Liver (tissue), 9 donors: Measurements from ENCODE around the gene UVSSA. TPM values are rescaled to one million over a fixed set of nuclear protein-coding genes. Genes with fewer than 3 reads are reported as not detected.

ENCODE experiments used
- DNase-seq: peaks from one replicate; pipeline ENCODE4 v3.0.0-alpha.2; 2017; ENCODE audit warnings: low spot score
- H3K27ac ChIP-seq, 2 donors: one replicate each; pipeline ENCODE4 v1.7.0; 2013; ENCODE audit warnings: inconsistent platforms in 2 of 2, low read length in 2 of 2, control low read depth in 1 of 2, low read depth in 1 of 2, mild to moderate bottlenecking in 1 of 2
- H3K27me3 ChIP-seq, 4 donors: one replicate each; pipeline versions ENCODE4 v1.6.1 to v1.7.0; 2013; ENCODE audit warnings: low read length in 3 of 4, inconsistent platforms in 1 of 4, mild to moderate bottlenecking in 1 of 4, moderate library complexity in 1 of 4; ENCODE audit not compliant: control insufficient read depth in 4 of 4, insufficient read depth in 4 of 4
- H3K36me3 ChIP-seq, 4 donors: one replicate each; pipeline versions ENCODE4 v1.6.1 to v1.7.0; 2013; ENCODE audit warnings: low read length in 3 of 4, mild to moderate bottlenecking in 3 of 4, low read depth in 1 of 4, moderate library complexity in 1 of 4; ENCODE audit not compliant: control insufficient read depth in 4 of 4, insufficient read depth in 3 of 4
- H3K4me1 ChIP-seq, 4 donors: one replicate each; pipeline versions ENCODE4 v1.6.1 to v1.7.0; 2013; ENCODE audit warnings: low read length in 3 of 4, mild to moderate bottlenecking in 3 of 4, moderate library complexity in 1 of 4; ENCODE audit not compliant: control insufficient read depth in 4 of 4, insufficient read depth in 4 of 4
- H3K4me3 ChIP-seq, 3 donors: one replicate each; pipeline versions ENCODE4 v1.6.1 to v1.7.0; 2013; ENCODE audit warnings: low read length in 3 of 3, control low read depth in 1 of 3, low read depth in 1 of 3, mild to moderate bottlenecking in 1 of 3
- H3K9ac ChIP-seq, 2 donors: one replicate each; pipeline ENCODE4 v1.7.0; 2013; ENCODE audit warnings: low read length in 2 of 2, mild to moderate bottlenecking in 2 of 2, moderate library complexity in 2 of 2, control low read depth in 1 of 2, low read depth in 1 of 2
- H3K9me3 ChIP-seq, 4 donors: one replicate each; pipeline versions ENCODE4 v1.6.1 to v1.7.0; 2013; ENCODE audit warnings: low read length in 3 of 4; ENCODE audit not compliant: control insufficient read depth in 4 of 4
- CTCF ChIP-seq: fragments of 150-350 bp; IDR thresholded peaks from 2 replicates; pipeline ENCODE4 v1.5.1; 2017; ENCODE audit warnings: improper control_type of control experiment, low read depth, low read length; ENCODE audit not compliant: missing input control
- EGR1 ChIP-seq, 2 donors: IDR thresholded peaks; 2 replicates each; pipeline ENCODE4 v1.6.1; 2016 to 2018; ENCODE audit warnings: antibody characterized with exemption in 2 of 2, low read depth in 2 of 2
- FOXA1 ChIP-seq: IDR thresholded peaks from 2 replicates; pipeline ENCODE4 v1.6.1; 2016; ENCODE audit warnings: antibody characterized with exemption
- GABPA ChIP-seq, 2 donors: IDR thresholded peaks in 1 of 2; conservative IDR thresholded peaks in 1 of 2; 2 replicates each; pipeline ENCODE4 v1.6.1; 2016; ENCODE audit warnings: antibody characterized with exemption in 2 of 2, mild to moderate bottlenecking in 1 of 2, moderate library complexity in 1 of 2
- HNF4A ChIP-seq, 2 donors: conservative IDR thresholded peaks; 2 replicates each; pipeline ENCODE4 v1.6.1; 2016; ENCODE audit warnings: antibody characterized with exemption in 2 of 2, mild to moderate bottlenecking in 2 of 2
- RAD21 ChIP-seq, 2 donors: IDR thresholded peaks; 2 replicates each; pipeline ENCODE4 v1.6.1; 2016; ENCODE audit warnings: antibody characterized with exemption in 2 of 2, mild to moderate bottlenecking in 2 of 2
- RXRA ChIP-seq, 2 donors: IDR thresholded peaks; 2 replicates each; pipeline ENCODE4 v1.6.1; 2017 to 2018; ENCODE audit warnings: antibody characterized with exemption in 2 of 2, mild to moderate bottlenecking in 1 of 2
- SP1 ChIP-seq: IDR thresholded peaks from 2 replicates; pipeline ENCODE4 v1.6.1; 2018; ENCODE audit warnings: antibody characterized with exemption, mild to moderate bottlenecking
- WGBS: extraction: QIAGEN DNeasy Blood & Tissue Kit; methylation state at CpG from one replicate; pipeline ENCODE4 v1.1.7; 2013; 5-methylcytosine and 5-hydroxymethylcytosine counted together
- polyA plus RNA-seq, 2 donors: library from polyadenylated mRNA; stranded (reverse) in 1 of 2; unstranded in 1 of 2; fragments of 200-250 nt in 1 of 2; fragments of >200 nt in 1 of 2; fragmentation: Nextera tagmentation in 1 of 2; extraction: Ambion mirVana in 1 of 2; gene quantifications; one replicate each; pipeline versions ENCODE4 v1.2.1 to v1.2.3, GENCODE V29; 2013 to 2015
- total RNA-seq, 2 donors: library from RNA; depleted of rRNA; stranded (reverse); fragments of >200 nt; gene quantifications; one replicate each; pipeline ENCODE4 v1.2.3, GENCODE V29; 2014
- donor health status: healthy.
- donor health status: healthy.
- donor health status: healthy.
- donor health status: healthy.
- donor health status: healthy.

The UVSSA gene
- total and polyA plus RNA-seq, 4 donors = 2.2 to 18.3 (median 3.6) TPM

- Histone ChIP-seq H3K9me3 (no peaks in the 10 kb centered on the region), H3K27ac (no peak overlapping the region), H3K27me3 (no peaks in the 10 kb centered on the region), H3K4me3 (no peak overlapping the region), H3K9ac (no peak overlapping the region), H3K36me3 (peaks cover 0 to 6% (median 1%) of the 10 kb centered on the region in 4 donors), H3K4me1 (peaks cover 2 to 15% (median 6%) of the 10 kb centered on the region in 4 donors)
- TF ChIP-seq HNF4A (conservative IDR thresholded peaks at IDR 0.05) (no peak), EGR1 (IDR thresholded peaks at IDR 0.05; ENCODE audit: low read depth in 2 of 2) (no peak), CTCF (no peak), GABPA (IDR thresholded peaks at IDR 0.05 in 1 of 2, conservative IDR thresholded peaks at IDR 0.05 in 1 of 2) (no peak)
- no peak for DNase-seq
- WGBS = 90% methylated on average over 25 of the region's 25 CpGs
Observed at GRCh38 chr4:1365271-1366178, 18.5 kb downstream of the UVSSA start.

- no peak overlapping the region for H3K9ac ChIP-seq
- no peaks in the 10 kb centered on the region for H3K9me3 ChIP-seq
- DNase-seq = no peak
- TF ChIP-seq RXRA (IDR thresholded peaks at IDR 0.05) = no peak
- WGBS = 97% methylated on average over 35 of the region's 35 CpGs
- no peak overlapping the region for H3K27ac ChIP-seq
- peaks cover 6 to 22% (median 9%) of the 10 kb centered on the region in 4 donors for H3K4me1 ChIP-seq
- no peaks in the 10 kb centered on the region for H3K27me3 ChIP-seq
- H3K4me3 ChIP-seq = no peak overlapping the region
- H3K36me3 ChIP-seq = peaks cover 0 to 6% (median under 1%) of the 10 kb centered on the region in 4 donors
Observed at GRCh38 chr4:1366371-1367229, 19.6 kb downstream of the UVSSA start.

GRCh38 chr4:1367230-1367935, 20.4 kb downstream of the UVSSA start:
- WGBS = 98% methylated on average over 17 of the region's 17 CpGs
- TF ChIP-seq SP1 (no peak), FOXA1 (no peak), EGR1 (IDR thresholded peaks at IDR 0.05; ENCODE audit: low read depth in 2 of 2) (no peak), RAD21 (IDR thresholded peaks at IDR 0.05) (no peak), CTCF (no peak)
- Histone ChIP-seq H3K36me3 (peaks cover 0 to 6% (median 2%) of the 10 kb centered on the region in 4 donors), H3K27me3 (no peaks in the 10 kb centered on the region), H3K4me1 (peaks cover 6 to 22% (median 9%) of the 10 kb centered on the region in 4 donors), H3K9me3 (no peaks in the 10 kb centered on the region), H3K9ac (no peak overlapping the region), H3K27ac (no peak overlapping the region), H3K4me3 (no peak overlapping the region)
- DNase-seq = no peak
